MCF 10A (cell line): ENCODE measurements around the gene PAX6. TPM values are rescaled to one million over a fixed set of nuclear protein-coding genes. Genes with fewer than 3 reads are reported as not detected.

ENCODE experiments used
- BruUV-seq: library from RNA; stranded (reverse); fragments of 400-500 nt; replicated peaks from 2 replicates; lab custom pipeline; 2021; lab: Mats Ljungman, UMichigan
- CTCF ChIA-PET: fragments of 300-600 bp; sonication (Branson Sonifier 250); formaldehyde crosslinking; extraction: SDS; loops from one replicate; lab custom pipeline; 2021; ENCODE audit warnings: antibody characterized with exemption, inconsistent platforms; lab: Yijun Ruan, JAX
- POLR2A ChIA-PET: fragments of 300-600, 350-650 bp; sonication (Branson Sonifier 250); formaldehyde crosslinking; extraction: SDS; loops from one replicate; lab custom pipeline; 2020; ENCODE audit warnings: antibody characterized with exemption, inconsistent platforms; lab: Yijun Ruan, JAX
- DNase-seq: peaks from one replicate; pipeline ENCODE4 v3.0.0-alpha.2; 2018; ENCODE audit not compliant: unreplicated experiment
- H3K27ac Mint-ChIP-seq: one replicate; pipeline ENCODE4 v1.8.0; 2022; ENCODE audit warnings: mild to moderate bottlenecking, low read depth, mixed read lengths; ENCODE audit not compliant: unreplicated experiment
- H3K27me3 Mint-ChIP-seq: one replicate; pipeline ENCODE4 v1.8.0; 2022; ENCODE audit warnings: mixed read lengths; ENCODE audit not compliant: insufficient read depth, unreplicated experiment
- H3K36me3 Mint-ChIP-seq: one replicate; pipeline ENCODE4 v1.8.0; 2022; ENCODE audit warnings: mild to moderate bottlenecking, moderate library complexity, mixed read lengths; ENCODE audit not compliant: insufficient read depth, unreplicated experiment
- H3K4me1 Mint-ChIP-seq: one replicate; pipeline ENCODE4 v1.8.0; 2022; ENCODE audit warnings: mixed read lengths; ENCODE audit not compliant: insufficient read depth, unreplicated experiment
- H3K4me3 Mint-ChIP-seq: one replicate; pipeline ENCODE4 v1.8.0; 2022; ENCODE audit warnings: mild to moderate bottlenecking, moderate library complexity, mixed read lengths; ENCODE audit not compliant: unreplicated experiment
- H3K9me3 Mint-ChIP-seq: one replicate; pipeline ENCODE4 v1.8.0; 2022; ENCODE audit warnings: mixed read lengths; ENCODE audit not compliant: unreplicated experiment
- CTCF ChIP-seq: fragments of 200-600 bp; IDR thresholded peaks from one replicate; pipeline ENCODE4 v1.8.0; 2022; ENCODE audit warnings: antibody characterized with exemption, mild to moderate bottlenecking; ENCODE audit not compliant: unreplicated experiment
- intact Hi-C: fragments of 100-400 bp; cut with micrococcal nuclease; formaldehyde crosslinking; loops from 2 replicates; pipeline ENCODE4 v1.14.1; 2022
- total RNA-seq: library from RNA; stranded (reverse); gene quantifications from 2 replicates; pipeline ENCODE4 v1.2.3, GENCODE V29; 2022

PAX6 gene
- total RNA-seq, 1 experiment from 2014 or later = not detected

DNA sequence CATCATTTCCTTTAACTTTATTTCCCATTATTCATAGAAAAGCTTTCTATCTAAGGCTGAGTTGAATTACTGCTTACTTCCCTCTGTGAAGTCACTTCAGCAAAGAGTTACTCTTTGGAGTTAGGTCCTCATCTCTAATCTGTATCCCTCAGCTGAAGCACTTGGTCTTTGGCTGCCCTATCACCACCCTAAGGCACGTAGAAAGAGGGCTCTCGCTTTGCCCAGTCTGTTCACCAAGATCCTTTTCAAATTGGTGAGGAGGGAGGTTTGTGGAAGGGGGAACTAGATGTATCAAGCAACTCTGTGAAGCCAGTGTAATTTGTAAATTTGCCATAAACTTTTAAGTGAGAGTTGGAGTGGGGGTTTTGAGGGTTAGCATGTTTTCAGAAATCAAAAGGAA lies 43.4 kb downstream of the PAX6 start:
- TF ChIP-seq CTCF = no peak
- no TSS peak for BruUV-seq
- POLR2A ChIA-PET = no interaction called here
- Mint-ChIP-seq H3K27ac (no peak overlapping the region), H3K4me1 (no peaks in the 10 kb centered on the region), H3K9me3 (no peaks in the 10 kb centered on the region), H3K4me3 (no peak overlapping the region), H3K36me3 (no peaks in the 10 kb centered on the region), H3K27me3 (no peaks in the 10 kb centered on the region)
- CTCF ChIA-PET = interaction anchor here (0.7 to 1.5 kb wide), 2 partner anchors 103 to 210 kb away, joined by 3 to 5 read pairs; no protein-coding TSS in a partner anchor
- intact Hi-C loops = loop anchor here (10.0 kb wide), 1 partner anchor 123 kb away; no protein-coding TSS in a partner anchor
- no peak for DNase-seq

DNA sequence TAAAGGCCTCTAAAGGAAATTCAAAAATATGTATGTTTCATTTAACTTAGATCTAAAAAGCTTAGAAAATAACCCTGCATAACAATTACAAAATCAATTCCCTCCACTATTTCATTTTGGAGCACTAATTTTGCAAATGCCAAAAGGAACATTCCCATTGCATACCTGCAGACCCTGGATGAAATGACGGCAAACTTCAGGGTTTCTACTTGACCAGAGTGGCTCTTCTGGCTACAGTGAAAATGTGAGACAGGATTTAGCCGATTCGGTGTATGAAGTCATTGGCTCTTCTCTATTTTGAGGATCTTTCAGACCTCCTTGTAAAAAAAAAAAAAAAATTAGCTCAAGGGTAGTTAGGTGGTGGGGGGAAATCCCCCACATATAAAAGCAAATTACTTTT lies 44.1 kb downstream of the PAX6 start:
- H3K4me1 Mint-ChIP-seq = no peaks in the 10 kb centered on the region
- CTCF ChIA-PET = interaction anchor here (0.7 kb wide), 1 partner anchor 211 kb away, joined by 3 read pairs; no protein-coding TSS in a partner anchor
- no peaks in the 10 kb centered on the region for H3K36me3 Mint-ChIP-seq
- no peak overlapping the region for H3K27ac Mint-ChIP-seq
- H3K27me3 Mint-ChIP-seq = no peaks in the 10 kb centered on the region
- H3K4me3 Mint-ChIP-seq = no peak overlapping the region
- POLR2A ChIA-PET = no interaction called here
- BruUV-seq = no TSS peak
- TF ChIP-seq CTCF = no peak
- no peaks in the 10 kb centered on the region for H3K9me3 Mint-ChIP-seq
- no peak for DNase-seq
- intact Hi-C loops = loop anchor here (10.0 kb wide), 1 partner anchor 122 kb away; no protein-coding TSS in a partner anchor

- Mint-ChIP-seq H3K27me3 (no peaks in the 10 kb centered on the region), H3K9me3 (no peaks in the 10 kb centered on the region), H3K4me3 (no peak overlapping the region), H3K4me1 (no peaks in the 10 kb centered on the region), H3K36me3 (no peaks in the 10 kb centered on the region), H3K27ac (no peak overlapping the region)
- DNase-seq = no peak
- intact Hi-C loops = loop anchor here (10.0 kb wide), 1 partner anchor 120 kb away; no protein-coding TSS in a partner anchor
- no peak for TF ChIP-seq CTCF
- no TSS peak for BruUV-seq
- ChIA-PET POLR2A (no interaction called here), CTCF (no interaction called here)
These were observed 46.4 kb downstream of the PAX6 start for GRCh38 chr11:31764766-31765165.

DNA sequence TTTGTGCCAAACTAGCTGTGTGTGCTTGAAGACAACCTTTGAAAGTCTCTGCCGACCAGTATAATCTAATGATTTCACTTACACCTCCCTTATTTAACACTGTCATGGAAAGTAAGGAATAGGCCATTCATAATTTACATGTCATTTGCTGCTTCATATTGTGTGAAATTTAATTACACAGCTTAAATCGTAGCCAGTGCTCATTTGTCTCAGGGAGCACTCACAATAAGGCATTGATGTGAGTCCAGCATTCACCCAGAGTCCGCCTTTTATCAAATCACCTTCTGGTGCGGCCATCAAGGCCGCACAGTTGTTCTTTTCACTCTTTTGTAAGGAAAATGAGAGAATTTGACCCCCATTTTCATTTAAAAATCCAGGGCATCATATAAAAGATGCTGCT lies 46.9 kb downstream of the PAX6 start:
- H3K4me1 Mint-ChIP-seq = no peaks in the 10 kb centered on the region
- ChIA-PET CTCF (interaction anchor here (0.6 kb wide), 1 partner anchor 24 kb away, joined by 3 read pairs; no protein-coding TSS in a partner anchor), POLR2A (no interaction called here)
- H3K27ac Mint-ChIP-seq = no peak overlapping the region
- DNase-seq = no peak
- intact Hi-C loops = loop anchor here (10.0 kb wide), 1 partner anchor 119 kb away; no protein-coding TSS in a partner anchor
- H3K27me3 Mint-ChIP-seq = no peaks in the 10 kb centered on the region
- no peak overlapping the region for H3K4me3 Mint-ChIP-seq
- no peak for TF ChIP-seq CTCF
- no TSS peak for BruUV-seq
- H3K9me3 Mint-ChIP-seq = no peaks in the 10 kb centered on the region
- H3K36me3 Mint-ChIP-seq = no peaks in the 10 kb centered on the region
